Suprapubic skin (tissue), 4 donors: Measurements from ENCODE around the gene CAMSAP1.

Experiments used
- CTCF ChIP-seq, 2 donors: fragments of 200-600 bp in 1 of 2; fragments of 450-650 bp in 1 of 2; sonication (generic) in 1 of 2; IDR thresholded peaks; one replicate each; pipeline ENCODE4 v1.5.1; 2016 to 2019; ENCODE audit warnings: antibody characterized with exemption in 2 of 2, mild to moderate bottlenecking in 1 of 2, moderate library complexity in 1 of 2
- POLR2A ChIP-seq, 2 donors: fragments of 450-650 bp; IDR thresholded peaks; one replicate each; pipeline ENCODE4 v1.6.1; 2017; ENCODE audit warnings: antibody characterized with exemption in 2 of 2, mild to moderate bottlenecking in 2 of 2, moderate library complexity in 2 of 2
- POLR2AphosphoS5 ChIP-seq, 3 donors: sonication (generic); formaldehyde crosslinking; IDR thresholded peaks; one replicate each; pipeline ENCODE4 v1.6.1; 2017; ENCODE audit warnings: antibody characterized with exemption in 3 of 3

- no peak for TF ChIP-seq CTCF (IDR thresholded peaks at IDR 0.05)
- no peak for TF ChIP-seq POLR2AphosphoS5 (IDR thresholded peaks at IDR 0.05)
- no peak for TF ChIP-seq POLR2A (IDR thresholded peaks at IDR 0.05)
Measured at GRCh38 chr9:135803441-135803840, 103.9 kb downstream of the CAMSAP1 start.
